ELF-1 (cell line): ENCODE measurements around the gene FBXO31.
A peak's percentile ranks its signal among the peaks of the same experiment; 100 is the strongest.

ENCODE experiments used
- DNase-seq: peaks from one replicate; pipeline ENCODE4 v3.0.0-alpha.2; 2016; ENCODE audit warnings: low read depth, low spot score

The FBXO31 gene

GRCh38 chr16:87383505-87384161 is at the start of gene FBXO31:
Gene FBXO31 (minus strand): TSS chr16:87383776. CDS start chr16:87383744, 32 bp downstream.
- peak; percentile 96 for DNase-seq

- DNase-seq: no peak
These were observed 48.8 kb upstream of the FBXO31 start for GRCh38 chr16:87432330-87432915.

- DNase-seq: no peak
These were observed 48.4 kb upstream of the FBXO31 start for GRCh38 chr16:87431926-87432325.

- DNase-seq: no peak
These were observed 43.0 kb upstream of the FBXO31 start for GRCh38 chr16:87426423-87427215.

- DNase-seq: no peak
These were observed 42.4 kb upstream of the FBXO31 start for GRCh38 chr16:87425941-87426340.

GRCh38 chr16:87424266-87424665 is 40.7 kb upstream of the FBXO31 start:
- no peak for DNase-seq

GRCh38 chr16:87423429-87423828 is 39.9 kb upstream of the FBXO31 start:
- no peak for DNase-seq

- DNase-seq: no peak
These were observed 38.5 kb upstream of the FBXO31 start for GRCh38 chr16:87422106-87422505.

GRCh38 chr16:87421003-87421912 is 37.7 kb upstream of the FBXO31 start:
- DNase-seq: no peak

GRCh38 chr16:87420026-87421002 is 36.7 kb upstream of the FBXO31 start:
- no peak for DNase-seq

GRCh38 chr16:87418644-87419043 is 35.1 kb upstream of the FBXO31 start:
- no peak for DNase-seq

GRCh38 chr16:87418216-87418615 is 34.6 kb upstream of the FBXO31 start:
- no peak for DNase-seq

GRCh38 chr16:87417528-87417910 is 33.9 kb upstream of the FBXO31 start:
- DNase-seq: no peak

- DNase-seq: no peak
These were observed 33.4 kb upstream of the FBXO31 start for GRCh38 chr16:87416826-87417527.

- DNase-seq: no peak
These were observed 31.9 kb upstream of the FBXO31 start for GRCh38 chr16:87415441-87415840.

- DNase-seq: no peak
These were observed 30.7 kb upstream of the FBXO31 start for GRCh38 chr16:87414251-87414680.

- no peak for DNase-seq
These were observed 29.4 kb upstream of the FBXO31 start for GRCh38 chr16:87412996-87413421.

- no peak for DNase-seq
These were observed 28.9 kb upstream of the FBXO31 start for GRCh38 chr16:87412371-87412995.
